Keratinocyte (primary cell): ENCODE measurements around the gene CYP2A6. TPM values are rescaled to one million over a fixed set of nuclear protein-coding genes. Genes with fewer than 3 reads are reported as not detected.

Experiments used
- DNase-seq: peaks from one replicate; pipeline ENCODE4 v3.0.0-alpha.2; 2011; ENCODE audit warnings: low read depth, missing footprints, low spot score
- FAIRE-seq: peaks from 2 replicates; lab custom pipeline; 2011; peaks lifted over from hg19 to GRCh38; lab: Jason Lieb, UNC
- H2AFZ ChIP-seq: 2 replicates; pipeline ENCODE4 v1.6.0; 2012; ENCODE audit warnings: low read length, control low read depth, inconsistent platforms; ENCODE audit not compliant: control insufficient read depth
- H3K27ac ChIP-seq: 2 replicates; pipeline ENCODE4 v1.5.1; 2011; ENCODE audit warnings: low read length; ENCODE audit not compliant: control insufficient read depth, insufficient read depth
- H3K27me3 ChIP-seq: 3 replicates; pipeline ENCODE4 v1.6.0; 2011; ENCODE audit warnings: low read length; ENCODE audit not compliant: control insufficient read depth, insufficient read depth; ENCODE audit errors: extremely low read depth
- H3K36me3 ChIP-seq, 2 experiments: 2 replicates in 1 of 2; 3 replicates in 1 of 2; pipeline ENCODE4 v1.5.1; 2011; ENCODE audit warnings: low read length in 2 of 2, mild to moderate bottlenecking in 1 of 2; ENCODE audit not compliant: control insufficient read depth in 2 of 2, insufficient read depth in 2 of 2; ENCODE audit errors: extremely low read depth in 1 of 2
- H3K4me1 ChIP-seq: 3 replicates; pipeline ENCODE4 v1.5.1; 2011; ENCODE audit warnings: low read length; ENCODE audit not compliant: control insufficient read depth, insufficient read depth; ENCODE audit errors: extremely low read depth
- H3K4me2 ChIP-seq: 3 replicates; pipeline ENCODE4 v1.6.0; 2011; ENCODE audit warnings: low read depth, low read length; ENCODE audit not compliant: control insufficient read depth, insufficient read depth; ENCODE audit errors: extremely low read depth
- H3K4me3 ChIP-seq, 3 experiments: fragments of 200-600 bp in 1 of 3; sonication (generic) in 1 of 3; 2 replicates in 2 of 3; 3 replicates in 1 of 3; pipeline ENCODE4 v1.5.1; 2011 to 2016; ENCODE audit warnings: low read length in 3 of 3, mild to moderate bottlenecking in 3 of 3, control low read depth in 2 of 3, inconsistent platforms in 1 of 3, low read depth in 1 of 3, mixed read lengths in 1 of 3, mixed run types in 1 of 3, moderate library complexity in 1 of 3; ENCODE audit not compliant: control insufficient read depth in 2 of 3, insufficient read depth in 2 of 3; ENCODE audit errors: extremely low read depth in 1 of 3
- H3K79me2 ChIP-seq: 2 replicates; pipeline ENCODE4 v1.6.0; 2012; ENCODE audit warnings: low read length; ENCODE audit not compliant: control insufficient read depth, insufficient read depth
- H3K9ac ChIP-seq: 3 replicates; pipeline ENCODE4 v1.6.0; 2011; ENCODE audit warnings: low read length; ENCODE audit not compliant: control insufficient read depth, insufficient read depth; ENCODE audit errors: extremely low read depth
- H3K9me1 ChIP-seq: 3 replicates; pipeline ENCODE4 v1.6.0; 2011; ENCODE audit warnings: low read length; ENCODE audit not compliant: control insufficient read depth, insufficient read depth; ENCODE audit errors: extremely low read depth
- H3K9me3 ChIP-seq: 2 replicates; pipeline ENCODE4 v1.5.1; 2012; ENCODE audit warnings: low read depth, low read length; ENCODE audit not compliant: control insufficient read depth
- H4K20me1 ChIP-seq: 3 replicates; pipeline ENCODE4 v1.6.0; 2011; ENCODE audit warnings: low read length; ENCODE audit not compliant: control insufficient read depth, insufficient read depth; ENCODE audit errors: extremely low read depth
- CTCF ChIP-seq, 3 experiments: IDR thresholded peaks in 1 of 3; conservative IDR thresholded peaks in 1 of 3; optimal IDR thresholded peaks in 1 of 3; 2 replicates in 2 of 3; 3 replicates in 1 of 3; pipeline versions ENCODE3 to v1.5.1; 2011; ENCODE audit warnings: low read length in 3 of 3, mild to moderate bottlenecking in 3 of 3, moderate library complexity in 2 of 3, control low read depth in 1 of 3, inconsistent platforms in 1 of 3; ENCODE audit not compliant: insufficient read depth in 2 of 3; ENCODE audit errors: extremely low read depth in 1 of 3
- EZH2 ChIP-seq: IDR thresholded peaks from one replicate; pipeline ENCODE4 v1.6.1; 2012; ENCODE audit warnings: inconsistent platforms, mild to moderate bottlenecking, low read length, moderate library complexity
- dilution Hi-C: fragments of 300-500 bp; cut with MboI; formaldehyde crosslinking; loops from one replicate; pipeline ENCODE4 v1.7.0; 2020; ENCODE audit warnings: low sequenced_read_pairs; ENCODE audit not compliant: extremely low pct_ligation_motif_present
- polyA plus RNA-seq, 5 experiments: library from polyadenylated mRNA; depleted of rRNA in 3 of 5; stranded (reverse) in 3 of 5; stranded (forward) in 1 of 5; unstranded in 1 of 5; fragments of >200 nt; gene quantifications; 1 replicate in 1 of 5; 2 replicates in 3 of 5; 3 replicates in 1 of 5; pipeline versions ENCODE4 v1.2.1 to v1.2.3, GENCODE V29; 2011 to 2012; ENCODE audit warnings: missing spikeins in 2 of 5, low read depth in 1 of 5, low replicate concordance in 1 of 5

The CYP2A6 gene
- polyA plus RNA-seq, 1 donor (not counting 4 experiments of a cell fraction or from before 2014, with no cell fraction given): not detected

GRCh38 chr19:40798683-40799557 lies 51.3 kb downstream of the CYP2A6 start, which contains the start of gene EGLN2:
Gene EGLN2 (plus strand): TSS chr19:40799191. CDS start chr19:40800573, 1,382 bp downstream.
- H3K4me1 ChIP-seq: peaks cover 42% of the 10 kb centered on the region
- H3K4me3 ChIP-seq: peak within 1 kb of the TSS; percentile 67 to 97 (median 67)
- FAIRE-seq (no peak), DNase-seq (peak; percentile 97)
- dilution Hi-C loops: no loop called here
- H3K27me3 ChIP-seq: no peaks in the 10 kb centered on the region
- TF ChIP-seq EZH2 (no peak), CTCF (optimal IDR thresholded peaks at IDR 0.05 in 1 of 3, IDR thresholded peaks at IDR 0.05 in 1 of 3, conservative IDR thresholded peaks at IDR 0.05 in 1 of 3; ENCODE audit: extremely low read depth in 1 of 3, insufficient read depth in 2 of 3, low read length in 3 of 3) (no peak)
- H3K36me3 ChIP-seq: peaks cover 19 to 36% of the 10 kb centered on the region in 2 experiments
- peaks cover 21% of the 10 kb centered on the region for H4K20me1 ChIP-seq
- H3K27ac ChIP-seq: peak within 1 kb of the TSS; percentile 78
- no peaks in the 10 kb centered on the region for H3K9me3 ChIP-seq
- H3K9ac ChIP-seq: peak within 1 kb of the TSS; percentile 90
- H3K79me2 ChIP-seq: peaks cover 45% of the 10 kb centered on the region
- peak within 1 kb of the TSS; percentile 75 for H2AFZ ChIP-seq
- peak within 1 kb of the TSS; percentile 83 for H3K4me2 ChIP-seq
- H3K9me1 ChIP-seq: peaks cover 10% of the 10 kb centered on the region

GRCh38 chr19:40797963-40798682 lies 52.1 kb downstream of the CYP2A6 start:
- Histone ChIP-seq H3K79me2 (peaks cover 37% of the 10 kb centered on the region), H3K36me3 (peaks cover 18 to 29% of the 10 kb centered on the region in 2 experiments), H3K27ac (peak overlapping the region; percentile 68), H3K9me1 (peaks cover 10% of the 10 kb centered on the region), H3K4me2 (peak overlapping the region; percentile 69), H3K4me1 (peaks cover 35% of the 10 kb centered on the region), H3K27me3 (no peaks in the 10 kb centered on the region), H4K20me1 (peaks cover 13% of the 10 kb centered on the region), H3K4me3 (peak overlapping the region; percentile 34 to 64 (median 42)), H3K9ac (peak overlapping the region; percentile 64), H3K9me3 (no peaks in the 10 kb centered on the region), H2AFZ (peak overlapping the region; percentile 75)
- TF ChIP-seq EZH2 (no peak), CTCF (optimal IDR thresholded peaks at IDR 0.05 in 1 of 3, IDR thresholded peaks at IDR 0.05 in 1 of 3, conservative IDR thresholded peaks at IDR 0.05 in 1 of 3; ENCODE audit: extremely low read depth in 1 of 3, insufficient read depth in 2 of 3, low read length in 3 of 3) (peak; percentile 17 to 58 (median 19))
- DNase-seq (no peak), FAIRE-seq (no peak)
- dilution Hi-C loops: no loop called here
